Stomach (tissue), 4 donors: ENCODE results near the gene ANKRD7.

Source experiments
- EP300 ChIP-seq: sonication (generic); formaldehyde crosslinking; IDR thresholded peaks from one replicate; pipeline ENCODE4 v1.6.1; 2017; ENCODE audit warnings: antibody characterized with exemption
- POLR2A ChIP-seq, 4 donors: fragments of 450-650 bp; IDR thresholded peaks; one replicate each; pipeline ENCODE4 v1.6.1; 2016; ENCODE audit warnings: antibody characterized with exemption in 4 of 4, control low read depth in 2 of 4, mild to moderate bottlenecking in 1 of 4, moderate library complexity in 1 of 4
- POLR2AphosphoS5 ChIP-seq, 3 donors: sonication (generic); formaldehyde crosslinking; IDR thresholded peaks; one replicate each; pipeline ENCODE4 v1.6.1; 2016; ENCODE audit warnings: antibody characterized with exemption in 3 of 3
- TF ChIP-seq, protein P1 (sequence below), 7 experiments: fragments of 450-650 bp in 4 of 7; fragments of 200-600 bp in 3 of 7; sonication (generic) in 3 of 7; IDR thresholded peaks; one replicate each; pipeline ENCODE4 v1.5.1; 2016 to 2019; ENCODE audit warnings: antibody characterized with exemption in 7 of 7, control low read depth in 2 of 7, mild to moderate bottlenecking in 1 of 7

DNA sequence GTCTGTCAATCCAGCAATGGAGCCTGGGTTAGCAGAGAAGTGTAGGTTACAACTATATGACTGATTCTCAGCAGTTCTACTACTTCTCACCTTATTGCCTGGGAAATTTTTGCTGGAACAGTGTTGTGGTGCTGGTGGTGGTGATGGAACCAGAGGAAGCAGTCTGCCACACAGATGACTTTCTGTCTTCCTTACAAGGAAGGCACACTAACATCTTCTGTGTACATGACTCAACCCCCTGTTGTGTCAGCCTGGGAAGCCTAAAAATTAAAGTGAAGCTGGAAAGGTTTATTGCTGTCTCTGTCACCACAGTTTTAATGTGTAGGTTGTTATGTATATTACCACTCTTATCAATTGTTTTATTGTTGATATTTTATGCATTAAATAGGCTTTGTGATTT, 40.3 kb downstream of the ANKRD7 start:
- TF ChIP-seq, protein P1, sequence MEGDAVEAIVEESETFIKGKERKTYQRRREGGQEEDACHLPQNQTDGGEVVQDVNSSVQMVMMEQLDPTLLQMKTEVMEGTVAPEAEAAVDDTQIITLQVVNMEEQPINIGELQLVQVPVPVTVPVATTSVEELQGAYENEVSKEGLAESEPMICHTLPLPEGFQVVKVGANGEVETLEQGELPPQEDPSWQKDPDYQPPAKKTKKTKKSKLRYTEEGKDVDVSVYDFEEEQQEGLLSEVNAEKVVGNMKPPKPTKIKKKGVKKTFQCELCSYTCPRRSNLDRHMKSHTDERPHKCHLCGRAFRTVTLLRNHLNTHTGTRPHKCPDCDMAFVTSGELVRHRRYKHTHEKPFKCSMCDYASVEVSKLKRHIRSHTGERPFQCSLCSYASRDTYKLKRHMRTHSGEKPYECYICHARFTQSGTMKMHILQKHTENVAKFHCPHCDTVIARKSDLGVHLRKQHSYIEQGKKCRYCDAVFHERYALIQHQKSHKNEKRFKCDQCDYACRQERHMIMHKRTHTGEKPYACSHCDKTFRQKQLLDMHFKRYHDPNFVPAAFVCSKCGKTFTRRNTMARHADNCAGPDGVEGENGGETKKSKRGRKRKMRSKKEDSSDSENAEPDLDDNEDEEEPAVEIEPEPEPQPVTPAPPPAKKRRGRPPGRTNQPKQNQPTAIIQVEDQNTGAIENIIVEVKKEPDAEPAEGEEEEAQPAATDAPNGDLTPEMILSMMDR (IDR thresholded peaks at IDR 0.05), result no peak
- no peak for TF ChIP-seq EP300
- no peak for TF ChIP-seq POLR2AphosphoS5 (IDR thresholded peaks at IDR 0.05)
- no peak for TF ChIP-seq POLR2A (IDR thresholded peaks at IDR 0.05)
